OCI-LY7 (cell line): ENCODE measurements around the gene EPHB3.

Experiments
- CTCF ChIP-seq: fragments of 200-600 bp; sonication (generic); conservative IDR thresholded peaks from 2 replicates; pipeline ENCODE4 v1.5.1; 2014; ENCODE audit warnings: mild to moderate bottlenecking, antibody characterized with exemption, low read length, moderate library complexity, mixed read lengths
- EZH2phosphoT487 ChIP-seq: fragments of 200-600 bp; sonication (generic); IDR thresholded peaks from 2 replicates; pipeline ENCODE4 v1.6.1; 2018; ENCODE audit warnings: low read depth, borderline replicate concordance, mild to moderate bottlenecking, mixed run types, antibody characterized with exemption, low read length, moderate library complexity, mixed read lengths

- TF ChIP-seq CTCF (no peak), EZH2phosphoT487 (no peak)
Observed at GRCh38 chr3:184600685-184601377, 39.2 kb downstream of the EPHB3 start.
